ENCODE results near the gene KIF26A.

Gene KIF26A

GRCh38 chr14:104179126-104179525 lies 40.7 kb downstream of the KIF26A start:
- DNase-seq (ENCODE audit: low read depth), result no peak

DNA sequence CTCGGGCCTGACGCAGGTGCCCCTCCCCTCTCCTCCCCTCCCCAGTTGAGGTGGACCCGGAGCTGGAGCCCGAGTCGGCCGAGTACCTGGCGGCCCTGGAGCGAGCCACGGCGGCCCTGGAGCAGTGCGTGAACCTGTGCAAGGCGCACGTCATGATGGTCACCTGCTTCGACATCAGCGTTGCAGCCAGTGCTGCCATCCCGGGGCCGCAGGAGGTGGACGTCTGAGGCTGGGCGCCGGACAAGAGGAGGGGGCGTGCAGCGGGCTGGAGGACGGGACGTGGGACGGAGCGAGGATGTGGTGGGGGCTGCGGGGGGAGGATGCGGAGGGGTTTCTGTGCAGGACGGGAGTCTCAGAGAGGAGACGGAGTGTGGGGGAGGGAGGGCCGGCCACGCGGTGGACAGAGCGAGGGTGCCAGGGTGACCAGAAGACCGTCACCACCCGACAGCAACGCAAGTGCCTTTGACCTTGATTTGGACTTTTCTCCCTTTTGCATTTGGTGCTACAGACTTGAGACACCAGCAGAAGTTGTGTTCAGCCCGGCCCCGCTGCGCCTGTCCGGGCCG lies 41.3 kb downstream of the KIF26A start:
- no peak for DNase-seq (ENCODE audit: low read depth)

- no peak for DNase-seq (ENCODE audit: low read depth)
These were observed 42.3 kb downstream of the KIF26A start for GRCh38 chr14:104180561-104181165.

DNA sequence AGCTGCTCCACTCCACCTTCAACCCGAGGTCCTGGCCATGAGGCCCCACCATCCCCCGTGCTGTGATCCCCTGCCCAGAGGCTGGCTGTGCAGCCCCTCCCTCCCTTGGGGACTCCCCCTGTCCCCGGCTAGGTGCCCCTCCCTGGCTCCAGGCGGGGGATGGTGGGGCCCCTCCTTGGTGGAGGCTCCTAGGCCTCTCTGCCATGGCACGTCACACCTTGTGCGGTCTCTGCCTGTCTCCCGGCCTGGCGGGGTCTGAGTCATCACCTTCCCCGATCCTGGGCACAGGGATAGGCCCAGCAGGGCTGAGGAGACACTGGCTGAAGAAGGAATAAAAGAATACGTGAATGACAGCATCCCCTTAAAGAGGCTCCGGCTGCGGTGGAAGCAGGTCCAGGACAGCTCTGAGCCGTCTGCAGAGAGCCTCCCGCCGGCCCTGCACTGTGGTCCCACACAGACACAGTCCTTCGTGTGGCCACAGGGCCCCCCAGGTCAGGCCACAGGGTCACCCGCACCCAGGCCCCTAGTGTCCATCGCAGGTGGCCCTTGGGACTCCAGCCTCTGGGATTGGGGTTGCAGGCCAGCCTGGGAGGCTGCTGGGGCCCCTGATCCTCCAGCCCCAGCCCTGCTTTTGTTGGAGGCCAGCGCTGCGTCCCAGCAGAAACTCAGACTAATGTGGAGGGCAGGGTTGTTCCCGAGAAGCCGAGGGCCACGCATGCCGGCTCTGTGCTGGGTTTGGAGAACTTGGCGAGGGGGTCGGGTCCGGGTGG lies 43.6 kb downstream of the KIF26A start:
- no peak for DNase-seq (ENCODE audit: low read depth)

- DNase-seq (ENCODE audit: low read depth), result no peak
These were observed 44.6 kb downstream of the KIF26A start for GRCh38 chr14:104182857-104183425.

DNA sequence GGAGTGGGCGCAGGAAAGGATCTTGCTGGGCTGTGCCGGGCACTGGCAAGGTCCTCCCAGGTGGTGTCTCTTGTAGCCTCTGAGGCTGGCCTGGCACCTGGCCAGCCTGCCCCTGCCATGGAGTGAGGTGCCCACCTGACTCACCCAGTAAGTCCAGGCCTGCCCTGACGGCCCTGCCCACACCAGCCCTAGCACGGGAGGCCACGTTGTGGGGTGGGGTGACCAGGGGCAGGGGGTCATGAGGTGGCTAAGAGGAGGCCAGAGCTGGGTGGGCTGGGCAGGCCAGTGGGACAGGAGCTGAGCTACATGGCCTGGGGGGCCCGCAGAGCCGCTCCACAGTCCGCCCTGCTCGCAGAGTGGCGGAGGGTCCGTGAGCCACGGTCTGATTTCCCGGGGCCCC lies 45.4 kb downstream of the KIF26A start:
- DNase-seq (ENCODE audit: low read depth), result no peak

DNA sequence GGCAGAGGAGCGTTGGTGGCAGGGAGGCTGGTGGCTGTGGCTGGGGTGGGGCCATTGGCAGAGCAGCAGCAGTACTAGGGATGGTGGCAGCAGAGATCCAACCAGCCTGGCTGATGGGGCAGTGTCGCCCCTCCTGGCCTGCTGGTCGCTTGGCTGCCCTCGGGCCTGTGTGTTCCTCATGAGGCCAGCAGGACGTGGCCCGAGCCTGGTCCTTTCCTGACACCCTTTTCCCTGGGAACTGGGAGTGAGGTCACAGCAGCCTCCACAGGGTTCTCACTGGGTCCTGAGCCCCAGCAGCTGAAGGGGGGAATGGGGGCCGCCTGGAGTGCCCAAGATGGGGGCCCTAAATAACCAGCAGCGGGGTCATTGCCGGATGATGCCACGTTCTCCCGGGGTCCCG lies 46.1 kb downstream of the KIF26A start:
- DNase-seq (ENCODE audit: low read depth), result no peak

GRCh38 chr14:104184911-104185499 lies 46.6 kb downstream of the KIF26A start:
- DNase-seq (ENCODE audit: low read depth), result no peak

DNA sequence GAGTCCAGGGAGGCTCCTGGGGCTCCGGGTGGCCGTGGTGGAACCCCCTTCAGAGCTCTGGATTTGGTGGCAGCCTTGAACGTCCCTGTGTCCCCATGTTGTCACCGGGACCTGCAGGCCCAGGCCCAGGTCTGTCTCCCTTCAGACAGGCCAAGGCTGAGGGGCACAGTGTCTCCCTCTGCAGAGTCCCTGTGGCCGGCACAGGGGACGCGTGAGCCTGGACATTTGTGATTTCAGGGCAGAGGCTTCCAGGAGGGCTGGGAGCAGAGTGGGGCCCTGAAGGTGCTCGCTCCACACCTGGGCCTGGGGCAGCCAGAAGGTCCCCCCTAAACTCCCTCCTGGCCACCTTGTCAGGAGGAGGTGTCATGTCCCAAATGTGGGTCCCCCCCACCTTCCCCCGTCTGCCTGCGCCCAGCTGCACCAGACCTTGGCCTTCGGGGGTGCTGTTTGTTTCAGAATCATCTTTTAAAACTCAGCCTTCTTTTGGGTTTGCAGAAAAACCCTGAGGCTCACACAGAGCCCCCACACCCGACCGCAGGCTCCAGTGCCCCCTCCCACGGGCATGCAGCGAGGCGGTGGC lies 47.6 kb downstream of the KIF26A start:
- no peak for DNase-seq (ENCODE audit: low read depth)

- no peak for DNase-seq (ENCODE audit: low read depth)
These were observed 48.2 kb downstream of the KIF26A start for GRCh38 chr14:104186575-104186974.

DNA sequence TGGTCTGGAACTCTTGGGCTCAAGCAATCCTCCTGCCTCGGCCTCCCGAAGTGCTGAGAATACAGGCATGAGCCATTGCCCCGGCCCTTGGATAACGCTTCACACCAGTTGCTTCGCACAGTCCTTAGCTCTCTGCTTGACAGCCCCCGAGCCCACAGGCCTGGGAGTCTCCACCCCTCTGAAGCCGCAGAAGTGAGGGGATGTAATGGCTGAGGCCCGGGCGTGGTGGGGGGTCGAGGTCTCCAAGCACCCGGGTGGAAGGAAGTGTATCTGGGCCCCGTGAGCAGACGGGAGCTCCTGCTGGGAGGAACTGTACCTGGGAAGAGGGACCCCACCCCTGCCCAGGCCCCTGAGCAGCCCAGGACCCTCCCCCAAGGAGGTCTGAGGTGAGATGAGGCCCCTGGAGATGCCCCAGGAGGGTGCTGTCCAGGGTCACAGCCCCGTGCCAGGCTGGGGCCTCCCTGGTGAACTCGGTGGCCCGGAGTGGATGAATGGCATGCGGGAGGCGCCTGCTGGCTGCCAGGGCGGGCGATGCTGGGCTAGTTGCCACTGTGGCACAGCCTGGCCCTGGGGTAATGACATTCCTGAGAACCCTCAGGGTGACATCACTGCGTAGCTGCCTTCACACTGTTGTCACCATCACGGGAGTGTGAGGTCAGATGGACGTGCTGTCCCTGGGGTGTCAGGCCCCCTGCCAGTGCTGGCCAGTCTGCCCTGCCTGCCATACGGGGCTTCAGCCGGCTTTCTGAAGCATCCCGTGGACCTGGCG lies 48.9 kb downstream of the KIF26A start:
- DNase-seq (ENCODE audit: low read depth), result no peak

GRCh38 chr14:104187931-104188726 lies 49.7 kb downstream of the KIF26A start:
- no peak for DNase-seq (ENCODE audit: low read depth)

- DNase-seq (ENCODE audit: low read depth), result no peak
These were observed 50.5 kb downstream of the KIF26A start for GRCh38 chr14:104188727-104189400.

- DNase-seq (ENCODE audit: low read depth), result no peak
These were observed 51.4 kb downstream of the KIF26A start for GRCh38 chr14:104189629-104190335.

- no peak for DNase-seq (ENCODE audit: low read depth)
These were observed 52.1 kb downstream of the KIF26A start for GRCh38 chr14:104190396-104191000.

DNA sequence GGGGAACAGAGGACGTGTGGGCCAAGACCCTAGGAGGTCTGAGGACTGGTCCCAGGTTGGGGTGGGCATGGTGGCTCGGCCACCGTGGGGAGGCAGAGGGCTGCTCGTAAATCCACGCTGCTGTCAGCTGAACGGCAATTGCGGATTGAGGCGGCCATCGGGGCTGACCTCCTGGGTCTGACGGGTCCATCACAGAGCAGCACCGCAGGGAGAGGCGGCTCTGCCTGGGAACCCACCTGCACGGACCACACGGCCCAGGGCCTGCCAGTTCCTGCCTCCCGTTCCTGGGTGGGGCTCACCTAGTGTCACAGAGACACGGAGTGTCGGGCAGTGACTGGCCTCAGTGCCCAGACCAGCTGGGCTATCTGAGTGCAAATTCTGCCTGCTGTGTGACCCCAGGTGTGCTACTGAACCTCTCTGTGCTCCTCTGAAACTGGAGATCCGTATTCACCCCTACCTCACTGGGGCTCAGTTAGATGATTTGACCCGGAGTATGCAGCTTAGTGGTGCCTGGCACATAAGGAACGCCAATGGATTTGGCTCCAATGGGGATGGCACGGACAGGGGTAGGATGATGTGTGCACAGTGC lies 53.1 kb downstream of the KIF26A start:
- DNase-seq (ENCODE audit: low read depth), result no peak

- DNase-seq (ENCODE audit: low read depth), result no peak
These were observed 53.9 kb downstream of the KIF26A start for GRCh38 chr14:104192146-104192882.

- no peak for DNase-seq (ENCODE audit: low read depth)
These were observed 54.5 kb downstream of the KIF26A start for GRCh38 chr14:104192883-104193245.

All from non-pigmented ciliary epithelial cell (primary cell).